GDM1 (cell line): ENCODE results near the gene DISP3.

Source experiments
- DNase-seq: peaks from one replicate; lab custom pipeline; 2025; lab: John Stamatoyannopoulos, UW

Gene DISP3

DNA sequence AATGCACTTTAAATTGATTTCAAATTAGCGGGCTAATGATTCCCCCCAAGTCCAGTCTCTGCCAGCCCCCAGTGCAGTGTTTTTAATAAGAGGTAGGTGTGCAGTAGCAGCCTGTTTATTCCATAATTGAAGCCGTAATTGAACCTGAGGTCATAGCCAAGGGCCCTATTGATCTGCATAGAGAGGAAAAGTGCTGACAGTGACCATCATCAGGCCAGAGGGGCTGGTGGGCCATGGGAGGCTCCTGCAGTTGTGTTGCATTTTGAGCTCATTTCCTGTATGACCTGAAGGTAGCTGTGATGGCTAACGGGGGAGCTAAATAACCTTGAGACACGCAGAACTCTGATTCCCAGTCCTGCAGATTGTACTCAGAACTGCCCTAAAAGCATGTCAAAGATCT is 67.5 kb downstream of the DISP3 start:
- DNase-seq: no peak

- DNase-seq: peak; percentile 65
Observed at GRCh38 chr1:11550664-11551283, 71.8 kb downstream of the DISP3 start.

DNA sequence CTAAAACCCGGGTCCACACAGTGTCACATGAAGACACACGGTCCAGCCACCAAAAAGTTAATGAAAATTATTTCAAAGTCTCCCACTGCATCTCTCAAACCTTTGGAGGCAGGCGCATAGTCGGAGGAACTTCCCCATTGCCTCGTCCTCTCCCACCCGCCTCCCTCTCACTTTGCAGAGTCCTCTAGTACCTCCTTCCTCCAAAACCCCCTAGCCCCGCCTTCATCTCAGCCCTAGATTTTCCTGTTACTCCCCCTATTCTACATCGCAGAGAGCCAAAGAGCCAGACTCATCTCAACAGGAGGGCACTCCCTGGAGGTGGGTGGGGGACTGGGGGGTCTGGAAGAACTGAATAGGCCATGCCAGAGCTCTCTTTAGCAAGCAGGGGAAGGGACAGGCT is 79.3 kb downstream of the DISP3 start:
- no peak for DNase-seq

- DNase-seq: no peak
Observed at GRCh38 chr1:11558871-11559590, 80.1 kb downstream of the DISP3 start.

GRCh38 chr1:11559591-11559970 is 80.6 kb downstream of the DISP3 start:
- DNase-seq: no peak

- no peak for DNase-seq
Observed at GRCh38 chr1:11560061-11560460, 81.1 kb downstream of the DISP3 start.

- no peak for DNase-seq
Observed at GRCh38 chr1:11561740-11562139, 82.8 kb downstream of the DISP3 start.

DNA sequence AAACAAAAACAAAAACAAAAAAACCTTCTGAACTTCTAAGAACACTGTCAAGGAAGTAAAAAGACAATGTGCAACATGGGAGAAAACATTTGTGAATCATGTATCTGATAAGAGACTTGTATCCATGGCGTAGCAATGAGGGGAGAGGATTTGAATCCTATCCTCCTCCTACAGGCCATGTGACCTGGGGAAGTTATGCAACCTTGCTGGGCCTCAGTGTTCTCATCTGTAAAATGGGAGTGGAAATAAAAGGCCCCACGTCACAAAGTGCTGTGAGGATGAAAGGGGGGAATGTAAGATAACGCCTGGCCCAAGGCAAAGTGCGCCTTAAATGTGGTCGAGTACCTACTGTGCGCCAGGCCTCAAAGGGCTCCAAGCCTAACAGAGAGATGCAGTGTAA is 83.7 kb downstream of the DISP3 start:
- no peak for DNase-seq

DNA sequence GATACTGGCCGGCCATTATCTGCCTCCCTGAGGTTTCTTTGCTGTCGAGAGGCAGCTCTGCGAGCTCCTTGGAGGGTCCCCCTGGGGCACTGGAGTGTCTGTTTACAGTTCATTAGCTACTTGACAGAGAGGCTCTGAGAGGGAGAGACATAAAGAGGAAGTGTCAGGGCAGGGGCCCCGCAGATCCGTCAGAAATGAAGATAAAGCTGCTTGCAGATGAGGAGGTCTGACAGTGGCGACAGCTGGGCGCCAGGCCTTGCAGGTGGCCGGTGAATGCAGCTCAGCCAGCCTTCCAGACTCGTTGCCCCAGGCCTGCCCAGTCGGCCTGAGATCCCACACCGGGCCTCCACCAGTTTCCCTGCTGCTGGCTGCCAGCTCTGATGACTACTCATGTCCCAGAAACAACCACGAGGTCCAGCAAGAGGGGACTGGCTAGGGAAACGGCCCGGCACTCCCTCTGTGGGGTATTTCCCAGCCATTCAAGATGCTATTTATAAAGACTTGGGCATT is 84.7 kb downstream of the DISP3 start:
- peak; percentile 23 for DNase-seq

DNA sequence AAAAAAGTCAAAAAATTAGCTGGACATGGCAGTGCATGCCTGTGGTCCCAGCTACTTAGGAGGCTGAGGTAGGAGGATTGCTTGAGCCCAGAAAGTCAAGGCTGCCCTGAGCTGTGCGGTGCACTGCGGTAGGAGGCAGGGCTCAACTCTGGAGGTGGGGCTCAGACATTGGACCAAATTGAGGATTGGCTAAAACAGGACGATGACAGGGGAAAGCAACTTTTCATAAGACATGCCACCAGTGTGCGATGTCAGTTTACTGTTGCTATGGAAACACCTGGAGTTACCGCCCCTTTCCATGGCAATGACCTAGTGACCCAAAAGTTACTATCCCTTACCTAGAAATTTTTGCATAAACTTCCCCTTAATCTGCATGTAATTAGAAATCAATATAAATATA is 85.3 kb downstream of the DISP3 start:
- DNase-seq: no peak

DNA sequence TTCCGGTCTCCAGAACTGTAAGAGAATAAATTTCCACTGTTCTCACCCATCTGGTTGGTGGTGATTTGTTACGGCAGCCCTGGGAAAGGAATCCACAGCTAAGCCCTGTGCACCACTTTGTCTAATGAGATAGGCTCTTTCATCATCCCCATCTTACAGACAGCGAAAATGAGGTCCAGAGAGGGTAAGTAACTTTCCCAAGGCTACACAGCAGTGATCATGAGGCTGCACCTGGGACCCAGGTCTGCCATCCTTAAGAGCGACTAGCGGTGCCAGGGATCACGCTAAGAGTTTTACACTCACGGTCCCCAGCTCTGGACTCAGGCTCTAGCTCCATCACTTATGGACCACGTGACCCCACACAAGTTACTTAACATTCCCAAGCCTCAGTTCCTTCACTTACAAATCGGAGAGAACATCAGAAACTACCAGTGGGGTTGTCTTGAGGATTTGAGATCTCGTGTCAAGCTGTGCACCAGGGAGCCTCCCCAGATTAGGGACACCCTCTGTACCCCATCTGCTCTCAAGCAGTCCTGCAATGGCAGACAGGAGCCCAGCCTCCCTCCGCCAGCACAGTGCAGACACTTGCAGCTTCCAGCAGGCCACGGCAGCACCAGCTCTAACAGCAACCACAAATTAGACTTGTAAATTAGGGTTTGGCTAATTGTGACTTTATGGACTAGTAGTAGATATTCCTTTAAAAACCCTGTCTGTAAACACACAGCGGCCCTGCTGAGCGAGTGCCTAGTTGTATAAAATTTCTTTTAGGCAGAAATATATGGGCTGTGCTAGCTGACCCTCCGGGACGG is 87.3 kb downstream of the DISP3 start:
- DNase-seq: no peak

- no peak for DNase-seq
Observed at GRCh38 chr1:11567244-11568065, 88.5 kb downstream of the DISP3 start.

DNA sequence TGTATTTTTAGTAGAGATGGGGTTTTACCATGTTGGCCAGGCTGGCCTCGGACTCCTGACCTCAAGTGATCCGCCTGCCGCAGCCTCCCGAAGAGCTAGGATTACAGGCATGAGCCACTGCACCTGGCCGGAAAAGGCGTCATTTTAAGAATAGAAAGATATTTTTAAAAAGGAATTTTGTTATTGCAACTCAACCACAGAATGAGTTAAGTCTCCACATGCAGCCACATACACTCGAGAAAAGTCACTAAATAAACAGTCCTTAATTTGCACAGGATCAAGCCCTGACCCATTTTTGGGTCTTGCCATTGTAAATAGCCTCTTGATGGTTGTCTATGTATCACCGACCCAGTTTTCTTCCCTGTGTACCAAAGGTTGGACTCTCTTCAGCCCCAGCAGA is 89.7 kb downstream of the DISP3 start:
- DNase-seq: no peak

DNA sequence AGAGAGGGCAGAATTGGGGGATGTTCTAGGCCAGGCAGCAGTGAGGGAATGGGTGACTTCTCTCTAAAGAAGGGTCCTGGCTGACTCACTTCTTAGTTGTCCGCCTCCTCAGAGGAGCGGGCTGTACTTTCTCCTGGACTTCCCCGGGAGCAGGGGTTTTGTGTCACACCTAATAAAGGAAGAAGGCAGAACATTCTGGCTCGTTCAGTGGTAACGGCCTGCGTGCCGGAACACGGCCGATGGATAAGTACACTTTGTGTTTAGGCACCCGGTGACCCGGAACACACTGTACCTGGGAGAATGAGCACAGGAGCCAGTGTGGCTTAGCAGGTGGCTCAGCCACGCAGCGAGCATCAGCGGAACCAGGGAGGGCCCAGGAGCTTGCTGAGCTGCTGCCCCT is 90.6 kb downstream of the DISP3 start:
- no peak for DNase-seq

GRCh38 chr1:11569954-11570353 is 91.0 kb downstream of the DISP3 start:
- DNase-seq: no peak

DNA sequence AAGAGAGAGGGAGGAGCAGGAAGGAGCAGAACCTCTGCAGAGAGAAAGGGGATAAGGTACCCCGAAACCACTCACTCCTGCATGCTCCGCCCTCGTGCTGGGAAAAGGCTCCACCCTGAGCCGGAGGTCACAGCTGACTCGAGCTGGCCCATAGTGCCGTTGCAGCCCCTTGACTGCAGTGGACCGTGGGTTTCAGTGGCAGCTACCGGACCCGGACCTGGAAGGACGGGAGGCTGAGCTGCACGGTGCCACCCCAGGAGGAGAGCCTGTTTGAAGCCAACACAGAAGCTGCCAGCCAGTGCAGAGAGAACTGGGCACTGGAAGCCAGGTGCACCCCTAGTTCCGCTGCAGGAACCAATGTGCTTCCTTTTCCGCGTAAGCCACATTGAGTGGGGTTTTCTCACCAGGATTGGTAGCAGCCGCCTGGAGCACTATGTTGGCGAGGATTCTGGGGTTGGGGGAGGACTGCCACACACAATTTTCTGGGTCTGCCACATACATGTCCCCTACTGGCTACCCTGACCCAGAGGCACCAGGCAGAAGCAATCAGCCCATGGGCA is 91.9 kb downstream of the DISP3 start:
- no peak for DNase-seq

- no peak for DNase-seq
Observed at GRCh38 chr1:11571906-11572616, 93.1 kb downstream of the DISP3 start.

DNA sequence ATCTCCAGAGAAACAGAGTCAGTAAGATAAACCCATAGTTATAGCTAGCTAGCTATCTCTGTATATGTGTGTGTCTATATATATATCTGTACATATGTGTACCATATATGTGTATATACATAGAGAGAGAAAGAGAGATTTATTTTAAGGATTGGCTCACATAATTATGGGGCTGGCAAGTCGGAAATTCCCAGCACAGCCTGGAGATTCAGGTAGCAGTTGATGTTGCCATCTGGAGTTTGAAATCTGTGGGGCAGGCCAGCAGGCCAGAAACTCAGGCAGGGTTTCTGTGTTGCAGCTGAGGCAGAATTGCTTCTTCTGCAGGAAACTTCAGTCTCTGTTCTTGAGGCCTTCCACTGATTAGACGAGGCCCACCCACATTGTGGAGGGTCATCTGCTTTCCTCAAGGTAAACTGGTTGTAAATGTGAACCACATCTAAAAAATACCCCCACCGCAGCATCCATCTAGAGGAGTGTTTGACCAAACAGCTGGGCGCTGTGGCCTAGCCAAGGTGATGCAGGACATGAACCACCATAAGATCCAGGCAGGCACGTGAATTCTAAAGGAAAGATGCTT is 94.2 kb downstream of the DISP3 start:
- DNase-seq: no peak

GRCh38 chr1:11575553-11575952 is 96.6 kb downstream of the DISP3 start:
- no peak for DNase-seq

DNA sequence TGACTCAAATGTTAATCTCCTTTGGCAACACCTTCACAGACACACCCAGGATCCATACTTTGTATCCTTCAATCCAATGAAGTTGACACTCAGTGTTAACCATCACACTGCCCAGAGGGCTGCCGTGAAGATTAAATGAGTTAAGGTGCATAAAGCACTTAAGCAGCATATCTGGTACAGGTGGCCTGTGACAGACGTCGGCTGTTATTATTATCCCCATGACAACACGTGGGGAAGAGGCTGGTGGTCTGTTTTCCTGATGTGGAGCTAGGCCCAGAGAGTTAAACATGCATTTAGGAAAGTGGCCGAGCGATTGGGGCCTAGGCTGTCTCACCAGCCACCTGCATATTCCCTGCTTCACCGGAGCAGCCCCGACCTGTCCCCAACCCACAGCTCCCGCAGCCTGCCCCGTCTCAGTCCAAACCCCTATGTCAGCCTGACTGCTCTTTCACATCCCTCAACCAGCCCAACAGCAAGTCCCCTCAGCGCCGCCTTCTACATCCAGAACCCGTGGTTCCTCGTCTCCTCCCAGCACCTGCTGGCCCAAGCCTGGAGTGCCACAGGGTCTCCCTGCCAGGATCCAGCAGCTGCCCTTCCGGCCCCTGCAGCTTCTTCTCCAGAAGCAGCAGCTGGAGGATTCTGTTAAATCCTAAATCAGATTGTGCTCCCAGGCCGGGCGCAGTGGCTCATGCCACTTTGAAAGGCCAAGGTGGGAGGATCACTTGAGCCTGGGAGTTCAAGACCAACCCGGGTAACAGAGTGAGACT is 97.3 kb downstream of the DISP3 start:
- DNase-seq: no peak
